Right kidney (tissue), 1 donor: ENCODE results near the gene BANK1.

ENCODE experiments used
- DNase-seq: peaks from one replicate; pipeline ENCODE4 v3.0.0-alpha.2; 2016

BANK1 gene

DNA sequence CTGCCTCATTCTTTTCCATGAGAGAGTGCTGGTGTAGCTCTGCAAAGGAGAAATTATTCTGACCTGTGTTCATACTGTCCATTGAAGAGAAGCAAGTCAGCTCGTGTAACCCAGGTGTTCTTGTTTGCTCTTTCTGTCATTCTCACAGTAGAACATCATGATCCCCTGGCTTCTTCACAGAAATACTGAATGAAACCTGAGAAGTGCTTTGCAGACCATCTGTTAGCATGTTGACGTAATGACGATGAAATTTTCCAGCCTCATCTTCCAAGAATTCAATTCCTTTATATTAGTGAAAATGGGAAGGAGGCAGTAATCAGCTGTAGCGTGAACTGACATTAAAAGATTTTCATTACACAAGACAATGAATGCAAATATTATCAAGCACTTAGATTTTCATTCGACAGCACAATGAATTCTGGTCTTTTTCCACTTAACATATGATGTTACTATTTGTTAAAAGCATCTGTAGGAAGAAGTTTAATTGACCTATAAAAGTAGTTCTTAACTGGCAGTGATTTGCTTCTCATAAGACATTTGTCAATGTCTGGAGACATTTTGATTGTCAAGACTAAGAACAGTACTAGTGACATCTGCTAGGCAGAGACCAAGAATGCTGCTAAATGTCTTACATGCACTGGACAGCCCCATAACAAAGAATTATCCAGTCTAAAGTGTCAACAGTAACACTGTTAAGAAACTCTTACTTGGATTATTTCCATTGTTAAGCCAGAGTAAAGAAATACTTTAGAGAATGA is 246.3 kb downstream of the BANK1 start:
- no peak for DNase-seq

DNA sequence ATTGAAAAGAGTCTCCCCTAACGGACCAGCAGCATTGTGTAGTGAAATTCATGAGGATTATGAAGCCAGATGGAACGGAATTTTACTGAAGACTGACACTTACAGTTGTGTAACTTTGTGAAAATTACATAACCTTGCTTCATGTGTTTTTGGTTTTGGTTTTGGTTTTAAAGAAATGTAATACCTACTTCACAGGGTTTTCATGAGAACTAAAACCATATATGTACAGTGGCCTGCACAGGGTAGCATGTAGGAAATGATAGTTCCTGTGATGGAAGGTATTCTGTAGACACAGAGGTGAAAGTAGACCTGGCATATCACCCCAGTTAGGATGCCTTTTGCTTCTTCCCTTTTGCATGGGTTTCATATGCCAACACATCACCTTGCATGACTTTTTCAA is 247.0 kb downstream of the BANK1 start:
- no peak for DNase-seq

DNA sequence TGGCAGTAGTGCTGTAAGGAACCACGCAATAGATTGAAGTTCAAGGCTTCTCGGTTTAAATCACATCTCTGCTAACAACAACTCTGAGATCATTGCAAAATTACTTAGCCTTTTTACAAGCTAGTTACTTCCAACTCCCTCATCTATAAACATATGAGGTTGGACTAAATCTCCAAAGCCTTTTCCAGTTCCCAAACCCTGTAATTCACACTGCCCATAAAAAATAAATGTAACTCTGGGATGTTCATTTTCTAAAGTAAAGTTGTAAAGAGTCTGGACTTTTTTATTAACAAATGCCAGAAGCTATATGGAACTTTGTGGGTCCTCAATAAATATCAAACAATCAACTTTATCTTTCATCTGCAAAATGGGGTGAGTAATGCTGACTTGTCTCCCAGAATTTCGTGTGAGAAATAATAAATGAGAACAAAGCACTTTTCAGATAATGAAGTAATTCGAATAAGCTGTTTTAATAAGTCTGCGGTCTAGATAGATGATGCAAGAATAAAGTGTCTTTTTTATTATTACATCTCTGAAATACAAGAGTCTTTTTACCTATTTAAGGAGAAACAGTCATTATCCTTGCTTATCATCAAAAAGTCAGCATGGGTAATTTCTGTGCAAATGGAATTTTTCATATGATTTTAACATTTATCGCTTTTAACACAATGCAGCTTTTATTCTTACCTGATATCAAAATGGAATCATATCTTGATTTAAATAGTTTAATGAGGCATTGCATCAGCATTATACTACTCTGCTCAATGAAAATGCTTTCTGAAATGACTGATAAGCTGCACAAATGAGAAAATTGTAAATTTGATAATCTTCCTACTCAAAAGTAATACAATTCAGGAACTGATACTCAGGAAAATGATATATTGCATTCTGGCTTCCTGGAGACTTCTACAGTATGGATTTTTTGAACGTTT is 252.6 kb downstream of the BANK1 start:
- DNase-seq: no peak

DNA sequence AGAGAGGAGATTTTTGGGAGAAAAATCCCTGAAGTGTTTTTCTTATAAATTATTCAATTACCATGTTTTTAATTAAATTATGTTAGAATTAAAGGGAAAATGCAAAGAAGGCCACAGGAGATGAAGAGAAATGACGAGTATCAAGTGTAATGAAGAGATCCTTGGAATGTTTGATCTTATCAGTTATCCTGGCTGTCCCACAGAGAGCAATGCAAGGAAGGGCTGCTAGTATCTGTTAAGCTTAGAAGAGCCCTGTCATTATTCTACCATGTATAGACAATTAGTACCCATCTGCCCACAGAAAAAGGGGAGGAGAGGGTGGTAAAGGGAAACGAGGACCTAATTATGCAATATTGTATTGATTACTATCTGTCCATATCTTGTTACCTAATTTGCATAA is 257.1 kb downstream of the BANK1 start:
- DNase-seq: no peak

DNA sequence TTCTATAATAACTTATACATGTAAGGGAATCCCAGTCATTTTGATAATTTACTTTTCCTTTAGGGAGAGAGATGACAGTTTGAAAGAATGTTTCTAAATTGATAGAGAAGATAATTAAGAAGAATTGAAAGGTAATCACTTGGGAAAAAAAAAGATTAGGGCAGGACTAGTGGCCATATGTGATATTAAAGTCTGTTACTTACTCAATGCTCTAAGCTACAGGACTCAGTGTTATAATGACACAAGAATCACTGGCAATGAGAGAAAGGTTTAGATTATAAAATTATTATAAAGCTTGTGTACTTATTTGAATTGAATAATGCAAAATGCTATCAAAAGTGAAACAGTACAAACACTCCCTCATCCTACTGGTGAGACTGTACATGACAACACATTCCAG is 265.3 kb downstream of the BANK1 start:
- DNase-seq: no peak

DNA sequence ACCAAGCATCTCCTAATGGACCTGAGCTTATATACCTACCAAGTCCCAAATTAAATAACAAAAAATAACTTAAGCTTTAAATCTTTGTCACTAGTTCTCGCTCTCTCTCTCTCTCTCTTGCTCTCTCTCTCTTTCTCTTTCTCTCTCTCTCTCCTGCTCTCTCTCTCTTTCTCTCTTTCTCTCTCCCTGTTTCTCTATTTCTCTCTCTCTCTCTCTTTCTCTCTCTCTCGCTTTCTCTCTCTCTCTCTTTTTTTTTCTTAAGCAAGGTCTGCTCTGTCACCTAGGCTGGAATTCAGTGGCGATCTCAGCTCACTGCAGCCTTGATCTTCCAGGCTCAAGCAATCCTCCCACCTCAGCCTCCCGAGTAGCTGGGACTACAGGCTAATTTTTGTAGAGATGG is 266.6 kb downstream of the BANK1 start:
- DNase-seq: no peak

DNA sequence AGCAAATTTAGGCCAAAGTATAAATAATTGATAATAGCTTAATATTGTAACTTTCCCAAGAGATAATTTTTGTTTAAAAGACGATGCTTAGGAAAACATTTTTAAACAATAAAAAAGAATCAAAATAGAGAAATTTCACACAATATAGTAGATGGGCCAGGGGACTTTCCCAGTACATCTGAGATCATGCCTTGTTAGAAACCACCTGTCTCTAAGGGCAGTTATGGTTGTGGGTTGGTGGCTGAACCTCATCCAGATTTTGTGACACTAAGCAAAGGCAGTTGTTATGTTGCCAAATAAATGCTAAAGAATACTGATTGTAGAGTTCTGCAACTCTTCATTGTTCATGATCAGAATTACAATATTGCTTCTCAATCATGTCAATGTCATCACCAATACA is 270.6 kb downstream of the BANK1 start:
- DNase-seq: no peak

DNA sequence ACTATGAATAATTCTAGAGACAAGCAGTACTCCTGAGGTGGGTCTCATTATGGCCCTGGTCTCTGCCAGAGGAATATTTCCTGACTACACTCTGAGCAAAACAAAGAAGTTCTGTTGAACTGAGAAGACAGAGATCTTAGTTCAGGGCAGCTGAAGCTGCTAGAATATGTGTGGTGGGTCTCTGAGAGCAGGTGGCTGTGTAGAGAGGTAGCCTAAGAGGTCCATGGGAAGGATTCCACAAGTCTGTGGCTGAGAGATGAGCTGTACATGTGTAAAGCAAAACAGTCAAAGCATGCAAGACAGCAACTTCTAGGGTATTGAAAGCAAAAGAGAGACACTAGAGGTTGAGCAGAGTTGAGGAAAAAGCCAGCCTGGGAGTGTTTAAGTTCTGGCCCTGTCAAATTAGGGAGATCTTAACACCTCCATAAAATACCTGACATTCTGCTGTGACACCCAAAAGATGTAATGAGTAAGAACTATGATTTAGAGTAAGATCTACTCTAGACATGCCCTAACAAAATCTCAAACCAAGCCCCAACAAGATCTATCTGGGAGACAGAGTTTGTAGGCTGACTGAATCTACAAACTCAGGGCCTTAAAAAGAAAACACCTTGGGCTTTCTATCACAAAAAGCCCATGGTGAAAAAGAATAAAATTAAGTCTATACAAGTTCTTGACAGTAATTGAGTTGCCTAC is 274.4 kb downstream of the BANK1 start:
- no peak for DNase-seq

DNA sequence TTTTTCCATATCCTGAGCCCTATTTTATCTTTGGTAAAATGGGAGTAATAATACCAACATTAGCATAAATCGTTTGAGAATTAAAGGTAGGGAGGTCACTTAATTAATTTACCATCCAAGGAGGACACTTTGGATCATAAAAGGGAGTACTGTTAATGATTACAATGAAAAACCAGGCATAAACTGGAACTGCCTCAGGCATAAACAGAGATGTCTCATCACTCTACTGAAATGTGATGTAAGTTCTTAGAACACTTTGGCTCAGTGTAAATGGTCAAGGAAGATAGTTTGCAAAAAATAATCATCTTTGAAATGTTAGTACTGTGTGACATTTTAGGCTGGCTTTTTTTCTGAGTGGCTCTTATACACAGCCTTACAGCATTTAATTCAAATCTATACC is 286.1 kb downstream of the BANK1 start:
- no peak for DNase-seq

DNA sequence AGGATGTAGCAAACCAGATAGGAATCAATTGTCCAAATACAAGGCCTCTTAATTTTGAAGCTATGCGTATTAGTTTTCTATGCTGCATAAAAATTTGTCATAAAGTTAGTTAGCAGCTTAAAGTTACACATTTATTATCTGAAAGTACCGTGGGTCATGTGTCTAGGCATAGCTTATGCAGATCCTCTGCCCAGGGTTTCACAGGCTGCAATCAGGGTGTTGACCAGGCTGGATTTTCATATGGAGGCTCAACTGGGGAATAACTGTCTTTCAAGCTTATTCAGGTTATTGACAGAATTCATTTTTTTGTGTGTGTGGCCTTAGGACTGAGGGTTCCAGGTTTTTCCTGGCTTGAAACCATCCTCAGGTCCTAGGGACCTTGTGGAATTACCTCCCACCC is 289.7 kb downstream of the BANK1 start:
- DNase-seq: no peak

DNA sequence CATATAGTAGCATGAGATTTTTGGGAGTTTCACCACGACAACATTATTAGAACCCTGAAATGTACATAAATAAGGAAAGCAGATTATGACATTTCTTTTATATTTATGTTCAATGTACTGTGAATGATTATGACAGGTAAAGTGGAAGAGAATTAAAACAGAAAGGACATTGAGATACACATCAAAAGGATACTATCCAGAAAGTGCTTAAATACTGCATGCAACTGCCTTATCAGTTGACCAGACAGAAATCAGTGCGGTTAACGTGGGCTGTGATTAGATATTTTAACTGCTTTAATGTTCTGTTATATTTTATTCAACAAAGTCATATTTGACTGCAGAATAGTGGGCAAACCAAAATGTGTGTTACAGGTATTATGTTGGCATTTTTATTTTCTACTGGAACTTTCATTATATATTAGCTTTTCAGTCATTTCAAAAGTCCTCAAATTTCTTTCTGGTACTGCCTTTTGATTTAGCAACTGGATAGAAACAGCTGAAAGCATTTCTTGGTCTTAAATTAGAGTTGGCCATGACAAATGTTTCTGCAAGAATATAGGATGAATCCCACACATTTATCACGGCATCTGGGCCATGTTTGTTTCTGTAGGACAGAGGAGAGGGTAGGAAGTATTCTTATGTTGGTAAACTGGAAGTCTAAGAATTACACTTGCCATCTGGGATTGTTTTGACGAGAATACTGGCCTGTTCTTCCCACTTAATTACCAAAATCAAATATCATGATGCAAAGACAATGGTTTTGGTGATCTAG is 299.5 kb downstream of the BANK1 start:
- no peak for DNase-seq

DNA sequence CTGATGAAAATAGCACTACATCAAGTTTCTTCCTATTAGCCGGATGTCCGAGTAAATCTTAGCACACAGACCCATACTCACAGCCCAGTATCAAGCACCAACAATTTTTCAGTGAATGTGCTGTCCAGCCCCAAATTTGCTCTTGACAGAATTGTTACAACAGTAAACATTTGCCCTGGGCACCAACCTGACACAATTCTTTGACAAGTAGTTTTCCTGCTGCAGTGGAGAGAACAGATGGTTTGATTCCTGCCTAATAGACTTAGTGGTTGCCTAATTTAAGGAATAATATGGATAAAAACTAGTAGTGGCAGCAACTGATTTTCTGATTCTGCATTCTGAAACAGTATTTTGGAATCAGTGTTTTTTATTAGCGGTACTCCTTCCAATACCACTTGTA is 301.1 kb downstream of the BANK1 start:
- DNase-seq: no peak

DNA sequence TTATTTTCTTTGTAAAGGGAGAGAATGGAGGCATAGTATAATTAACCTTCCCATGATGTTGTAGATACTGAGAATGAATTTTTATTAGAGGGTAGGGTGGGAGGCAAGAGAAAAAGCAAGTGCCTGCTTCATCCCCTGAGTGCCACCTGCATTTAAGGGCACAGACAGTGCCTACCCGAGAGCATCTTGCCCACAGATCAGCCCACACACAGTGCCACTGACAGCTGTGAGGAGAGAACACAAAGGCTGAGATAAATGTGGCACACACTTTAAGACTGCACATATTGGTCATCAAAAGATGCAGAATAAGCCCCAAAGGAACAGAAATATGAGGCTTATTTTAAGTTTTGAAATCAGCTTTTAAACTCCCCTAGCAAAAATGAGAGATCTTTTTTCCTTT is 304.0 kb downstream of the BANK1 start:
- DNase-seq: no peak

DNA sequence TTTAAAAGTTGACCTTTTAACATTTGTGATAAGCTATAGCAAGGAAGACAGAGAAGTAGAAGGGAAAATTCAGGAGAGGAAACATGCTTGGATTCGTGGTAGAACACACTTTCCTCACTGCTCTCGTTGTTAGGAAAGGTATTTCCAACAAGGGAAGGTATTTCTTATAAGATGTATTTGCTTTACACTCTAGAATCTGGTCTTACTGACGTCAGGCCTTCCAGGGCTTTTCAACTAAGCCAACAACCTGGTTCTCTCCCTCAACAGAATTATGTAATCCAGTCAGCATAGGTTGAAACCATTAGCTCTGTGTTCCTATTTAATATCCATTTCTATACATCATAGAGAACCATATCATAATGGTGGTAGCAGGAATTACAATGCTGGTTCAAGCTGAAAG is 312.8 kb downstream of the BANK1 start:
- no peak for DNase-seq

DNA sequence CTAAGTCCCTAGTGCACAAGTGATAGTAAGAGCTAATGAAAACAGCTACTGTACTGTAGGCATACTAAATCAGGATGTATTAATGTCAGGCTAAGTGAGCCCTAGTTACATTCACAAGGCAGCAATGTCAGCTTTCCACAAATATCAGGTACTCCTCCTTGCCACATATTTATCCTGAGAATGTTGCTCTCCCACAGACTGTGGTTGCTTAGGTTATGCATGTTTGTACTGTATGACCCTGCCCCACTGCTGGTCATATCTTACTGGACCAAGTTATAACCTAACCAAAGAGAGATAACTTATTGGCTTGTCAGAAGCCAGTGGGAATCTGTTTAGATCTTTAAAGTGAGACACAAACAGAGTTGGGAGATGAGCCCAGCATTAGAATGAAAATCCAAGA is 313.7 kb downstream of the BANK1 start:
- no peak for DNase-seq

DNA sequence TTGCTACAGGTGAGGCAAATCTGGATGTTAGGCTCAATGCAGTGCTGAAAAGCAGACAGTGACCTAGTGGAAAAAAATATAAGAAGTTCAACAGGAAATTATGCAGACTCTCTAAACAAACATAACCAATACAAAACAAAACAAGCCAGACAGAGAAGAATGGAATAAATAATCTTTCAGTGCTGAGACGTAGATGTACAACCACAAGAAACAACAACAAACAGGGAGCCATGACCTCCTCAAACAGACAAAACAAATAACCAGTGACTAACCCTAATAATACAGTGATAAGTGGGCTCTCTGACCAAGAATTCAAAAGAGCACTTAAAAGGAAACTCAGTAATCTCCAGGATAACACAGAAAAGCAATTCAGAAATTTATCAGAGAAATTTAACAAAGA is 315.5 kb downstream of the BANK1 start:
- DNase-seq: no peak

DNA sequence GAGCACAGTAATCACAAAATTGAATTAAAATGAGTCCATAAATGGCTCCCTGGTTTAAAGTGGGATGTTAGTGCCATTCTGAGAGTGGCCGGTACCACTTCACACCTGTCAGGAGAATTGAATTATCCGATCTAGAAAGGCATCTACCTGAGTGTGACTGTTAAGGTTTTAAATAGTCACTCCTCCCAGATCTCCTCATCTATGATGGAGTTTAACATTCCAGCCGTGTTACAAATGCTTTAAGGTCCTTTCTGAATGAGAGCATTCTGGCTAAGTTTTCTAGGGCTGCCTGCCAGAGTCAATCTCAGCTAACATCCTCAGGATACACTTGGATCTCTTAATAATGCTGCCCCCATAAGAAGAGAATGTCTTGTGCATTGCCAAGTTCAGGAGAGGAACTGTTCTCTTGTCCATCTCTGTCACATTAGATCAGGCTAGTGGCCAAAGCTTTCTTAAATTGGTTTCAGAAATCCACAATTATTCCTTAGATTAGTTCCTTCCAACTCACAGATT is 323.6 kb downstream of the BANK1 start:
- no peak for DNase-seq

DNA sequence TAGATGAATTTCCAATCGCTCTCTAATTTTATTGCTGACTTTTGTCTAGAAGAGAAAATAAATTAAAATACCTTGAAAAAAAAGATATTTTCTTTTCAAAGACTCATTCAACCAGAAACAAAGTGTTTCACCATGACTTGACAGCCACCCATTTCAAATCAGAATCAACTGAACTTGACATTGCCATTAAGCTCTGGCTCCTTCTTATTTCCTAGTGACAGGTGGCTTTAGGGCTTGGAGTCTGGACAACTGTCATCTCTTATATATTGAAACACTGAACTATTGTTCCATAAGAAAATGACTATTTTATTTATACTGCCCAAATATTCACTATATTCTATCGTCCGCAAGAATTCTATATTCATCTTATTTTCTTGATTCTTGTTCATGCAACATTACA is 325.6 kb downstream of the BANK1 start:
- DNase-seq: no peak

DNA sequence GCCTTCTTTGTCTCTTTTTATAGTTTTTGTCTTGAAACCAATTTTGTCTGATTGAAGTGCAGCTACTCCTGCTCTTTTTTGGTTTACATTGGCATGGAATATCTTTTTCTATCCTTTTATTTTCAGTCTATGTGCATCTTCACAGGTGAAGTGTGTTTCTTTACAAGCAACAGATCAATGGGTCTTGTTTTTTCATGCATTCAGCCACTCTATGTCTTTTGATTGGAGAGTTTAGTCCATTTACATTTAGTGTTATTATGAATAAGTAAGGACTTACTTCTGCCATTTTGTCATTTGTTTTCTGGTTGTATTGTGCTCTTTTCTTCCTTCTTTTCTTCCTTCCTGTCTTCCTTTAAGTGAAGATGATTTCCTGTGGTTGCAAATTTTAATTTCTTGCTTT is 330.3 kb downstream of the BANK1 start:
- DNase-seq: no peak
